Measurements from ENCODE around the gene CEP192.

The CEP192 gene

DNA sequence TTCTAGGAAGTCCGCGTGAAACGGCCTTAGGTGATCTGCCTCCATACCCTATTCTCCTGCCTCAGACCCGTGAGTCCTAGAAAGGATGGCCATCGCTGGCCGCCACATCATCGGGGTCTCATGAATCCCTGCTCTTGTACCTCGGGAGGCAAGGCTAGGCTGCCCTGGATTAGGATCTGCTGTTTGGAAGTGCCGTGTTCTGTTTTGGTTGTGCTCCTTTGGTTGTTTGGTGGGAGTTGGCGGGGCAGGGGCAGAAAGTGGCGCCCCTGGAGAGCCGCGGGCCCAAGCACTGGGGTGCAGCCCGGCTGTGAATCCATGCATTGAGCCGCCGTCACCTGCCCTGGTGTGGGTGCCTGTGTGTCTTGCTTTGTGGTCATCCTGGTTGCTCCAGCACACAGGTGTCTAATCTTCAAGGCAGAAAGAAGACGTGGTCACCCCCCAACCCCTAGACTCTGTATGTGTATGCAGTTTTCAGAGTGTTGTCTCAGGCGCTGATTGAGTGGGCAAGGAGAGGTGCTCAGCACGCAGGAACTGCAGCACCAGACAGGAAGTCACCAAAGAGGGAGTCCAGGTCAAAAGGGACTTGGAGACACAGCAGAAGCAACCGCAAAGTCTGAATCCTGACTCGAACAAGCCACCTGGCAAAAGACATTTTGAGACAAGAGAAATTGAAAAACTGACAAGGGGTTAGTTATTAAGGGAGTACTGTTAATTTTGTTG lies 147.4 kb downstream of the CEP192 start:
- DNase-seq (ENCODE audit: low spot score): no peak

- no peak for DNase-seq (ENCODE audit: low spot score)
Measured at GRCh38 chr18:13139885-13140450, 148.8 kb downstream of the CEP192 start.

GRCh38 chr18:13141209-13141608 lies 150.0 kb downstream of the CEP192 start:
- DNase-seq (ENCODE audit: low spot score): no peak

DNA sequence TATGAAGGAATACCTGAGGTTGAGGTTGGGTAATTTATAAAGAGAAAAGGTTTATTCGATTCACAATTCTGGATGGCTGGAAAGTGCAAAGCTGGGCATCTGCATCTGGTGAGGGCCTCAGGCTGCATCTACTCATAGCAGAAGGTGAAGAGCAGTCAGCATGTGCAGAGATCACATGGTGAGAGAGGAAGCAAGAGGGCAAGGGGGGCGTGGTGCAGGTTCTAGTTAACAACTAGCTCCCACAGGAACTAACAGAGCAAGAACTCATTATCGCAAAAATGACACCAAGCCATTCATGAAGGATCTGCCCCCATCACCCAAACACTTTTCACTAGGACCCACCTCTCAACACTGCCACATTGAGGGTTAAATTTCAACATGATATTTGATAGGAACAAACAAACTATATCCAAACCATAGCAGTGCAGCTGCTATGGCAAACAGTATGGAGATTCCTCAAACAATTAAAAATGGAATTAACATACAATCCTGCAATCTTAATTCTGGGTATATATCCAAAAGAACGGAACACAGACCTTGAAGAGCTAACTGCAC lies 154.6 kb downstream of the CEP192 start:
- no peak for DNase-seq (ENCODE audit: low spot score)

DNA sequence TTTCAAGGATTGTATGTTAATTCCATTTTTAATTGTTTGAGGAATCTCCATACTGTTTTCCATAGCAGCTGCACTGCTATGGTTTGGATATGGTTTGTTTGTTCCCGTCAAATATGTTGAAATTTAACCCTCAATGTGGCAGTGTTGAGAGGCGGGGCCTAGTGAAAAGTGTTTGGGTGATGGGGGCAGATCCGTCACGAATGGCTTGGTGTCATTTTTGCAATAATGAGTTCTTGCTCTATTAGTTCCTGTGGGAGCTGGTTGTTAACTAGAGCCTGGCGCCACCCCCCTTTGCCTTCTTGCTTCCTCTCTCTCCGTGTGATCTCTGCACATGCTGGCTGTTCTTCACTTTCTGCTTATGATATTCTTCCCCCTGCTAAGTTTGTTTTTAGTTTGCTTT lies 156.0 kb downstream of the CEP192 start:
- no peak for DNase-seq (ENCODE audit: low spot score)

GRCh38 chr18:13151656-13152055 lies 160.5 kb downstream of the CEP192 start:
- no peak for DNase-seq (ENCODE audit: low spot score)

GRCh38 chr18:13158428-13158827 lies 167.3 kb downstream of the CEP192 start:
- DNase-seq (ENCODE audit: low spot score): no peak

DNA sequence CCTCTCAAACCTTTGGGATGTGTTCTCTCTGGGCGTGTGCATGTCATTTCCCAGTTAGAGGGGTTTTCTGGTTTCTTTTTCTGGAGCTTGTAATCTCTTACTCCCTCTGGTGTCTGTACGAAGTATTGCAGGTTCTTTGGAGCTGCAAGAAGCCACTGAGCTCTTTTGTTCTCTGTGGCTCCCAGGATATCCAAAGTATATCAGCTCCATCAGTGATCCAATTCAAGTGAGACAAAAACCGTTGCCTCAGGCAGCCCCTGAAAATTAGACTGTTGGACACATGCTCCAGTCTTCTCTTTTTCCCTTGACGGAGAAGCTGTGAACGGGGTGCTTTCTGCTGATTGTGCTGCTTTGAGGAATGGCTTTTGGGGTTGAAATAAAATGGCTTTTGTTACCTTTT lies 168.4 kb downstream of the CEP192 start:
- DNase-seq (ENCODE audit: low spot score): peak; percentile 65

DNA sequence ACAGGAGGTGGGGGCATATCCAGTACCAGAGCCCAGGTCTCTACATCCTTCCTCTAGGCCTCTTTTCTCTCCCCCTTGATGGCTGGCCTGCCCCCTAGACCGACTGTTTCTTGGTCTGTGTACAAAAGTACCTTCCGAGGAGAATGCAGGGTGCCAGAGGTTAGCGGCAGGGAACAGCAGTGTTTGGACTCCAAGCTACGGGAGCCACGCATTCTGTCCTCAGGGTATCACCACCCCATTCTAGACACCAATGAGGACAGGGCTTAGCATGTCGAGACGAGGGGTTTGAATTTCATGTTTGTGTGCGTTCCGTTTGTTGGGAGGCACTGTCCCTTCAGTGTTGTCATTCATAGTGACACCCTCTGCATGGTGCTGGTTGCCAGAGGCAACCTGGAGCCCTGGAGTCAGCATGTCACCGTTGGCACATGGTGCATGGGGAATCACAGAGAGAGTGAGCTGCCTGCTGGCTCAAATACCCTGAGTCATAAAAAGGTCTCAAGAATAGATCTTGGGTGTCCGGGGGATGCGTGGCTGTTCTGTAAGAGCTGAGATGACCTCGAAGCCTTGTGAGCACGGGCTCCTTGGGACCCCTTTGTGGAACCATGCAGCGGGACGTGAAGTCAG lies 170.2 kb downstream of the CEP192 start:
- no peak for DNase-seq (ENCODE audit: low spot score)

- no peak for DNase-seq (ENCODE audit: low spot score)
Measured at GRCh38 chr18:13163167-13163927, 172.2 kb downstream of the CEP192 start.

DNA sequence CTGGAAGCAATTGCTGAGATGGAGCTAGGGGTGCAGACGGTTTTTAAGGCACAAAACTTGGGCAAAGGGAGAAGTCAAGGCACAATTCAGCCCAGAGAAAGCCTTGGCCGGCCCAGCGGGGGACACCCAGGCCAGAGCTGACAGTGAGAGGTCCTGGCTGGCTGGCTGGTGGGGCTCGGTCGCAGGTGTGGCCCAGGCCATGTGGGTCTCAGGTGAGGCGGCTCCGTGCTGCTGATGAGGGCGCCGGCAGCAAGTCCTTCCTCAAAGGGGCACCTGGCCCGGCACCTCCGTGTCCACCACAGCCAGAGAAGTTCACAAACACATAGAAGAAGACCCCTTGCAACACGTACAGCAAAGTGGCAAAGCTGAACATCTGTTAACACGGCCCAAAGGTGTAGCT lies 173.2 kb downstream of the CEP192 start:
- no peak for DNase-seq (ENCODE audit: low spot score)

DNA sequence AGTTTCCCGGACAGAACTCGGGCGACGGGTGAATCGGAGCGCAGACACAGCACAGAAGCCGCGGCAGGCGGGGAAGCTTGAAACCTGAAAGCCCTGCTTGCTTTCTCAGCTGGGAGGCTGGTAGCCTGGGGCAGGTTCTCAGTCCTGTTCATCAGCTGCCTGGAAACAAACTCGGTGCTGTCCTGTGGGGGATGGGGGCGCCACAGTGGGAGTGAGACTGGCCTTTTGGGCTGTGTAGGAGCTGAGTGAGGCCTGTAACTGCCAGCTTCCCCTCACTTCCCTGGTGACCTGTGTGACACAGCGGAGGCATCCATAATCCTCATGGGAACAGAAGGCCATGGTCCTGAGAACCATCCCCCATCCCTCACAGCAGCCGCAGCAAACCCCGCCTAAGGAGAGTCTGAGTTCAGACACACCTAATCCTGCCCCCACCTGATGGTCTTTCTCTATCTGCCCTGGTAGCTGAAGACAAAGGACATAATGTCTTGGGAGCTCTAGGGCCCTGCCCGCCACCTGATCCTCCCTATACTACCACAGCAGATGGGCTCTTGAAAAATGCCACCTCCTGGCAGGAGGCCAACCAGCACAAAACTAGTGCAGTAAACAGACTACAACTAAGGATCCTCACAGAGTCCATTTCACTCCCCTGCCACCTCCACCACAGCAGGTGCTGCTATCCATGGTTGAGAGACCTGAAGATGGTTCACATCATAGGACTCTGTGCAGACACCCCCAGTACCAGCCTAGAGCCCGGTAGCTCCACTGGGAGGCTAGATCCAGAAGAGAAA lies 174.7 kb downstream of the CEP192 start:
- no peak for DNase-seq (ENCODE audit: low spot score)

DNA sequence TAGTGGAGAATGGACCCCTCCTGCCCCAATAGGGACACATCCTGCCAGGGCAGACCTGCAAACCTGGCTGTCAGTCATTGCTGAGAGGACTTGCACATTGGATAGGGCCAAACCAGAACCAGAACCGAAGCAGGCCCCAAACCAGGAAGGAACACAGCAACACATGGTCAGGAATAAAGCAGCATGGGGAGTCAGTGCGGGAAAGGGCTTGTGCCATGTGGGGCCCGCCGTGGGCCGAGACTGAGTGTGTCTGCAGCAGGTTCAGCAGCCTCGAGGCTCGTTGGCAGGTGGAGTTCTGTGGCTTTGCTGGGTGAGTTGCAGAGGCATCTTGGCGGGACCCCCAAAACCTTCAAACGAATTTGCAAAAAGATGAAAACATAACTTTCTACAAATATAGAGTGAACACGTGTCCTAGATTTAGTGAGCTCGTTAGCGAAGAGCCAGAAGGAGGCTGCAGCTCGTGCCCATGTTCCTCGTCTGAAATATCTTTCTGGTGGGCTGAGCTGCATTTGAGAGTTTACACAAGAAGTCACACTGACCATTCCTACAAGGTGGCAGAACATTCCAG lies 182.5 kb downstream of the CEP192 start:
- no peak for DNase-seq (ENCODE audit: low spot score)

All from Ammon's horn (tissue), 1 donor.